ENCODE data around the gene MYLIP. TPM values are rescaled to one million over a fixed set of nuclear protein-coding genes. Genes with fewer than 3 reads are reported as not detected.
A peak's percentile ranks its signal among the peaks of the same experiment; 100 is the strongest.

The MYLIP gene
- total RNA-seq, 1 donor from 2014 or later: 81.1 TPM

DNA sequence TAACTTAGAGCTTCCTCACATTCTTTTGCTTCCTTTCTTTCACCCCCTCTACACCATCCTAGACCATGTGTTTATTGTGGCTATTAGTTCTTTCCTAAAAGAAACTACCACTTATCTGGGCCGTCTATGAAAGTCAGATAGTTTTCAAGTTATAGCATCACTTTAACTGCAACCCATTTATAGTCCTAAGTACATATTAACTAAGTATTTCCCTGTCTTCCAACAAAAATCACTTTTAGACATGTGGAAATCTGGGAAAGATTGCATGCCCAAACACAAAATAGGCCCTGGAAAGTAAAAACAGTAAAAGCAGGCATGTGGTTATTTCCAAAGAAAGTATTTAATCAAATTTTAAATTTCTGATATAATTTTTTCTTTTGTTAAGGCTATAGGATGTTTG is 5.5 kb downstream of the MYLIP start:
- no peak for DNase-seq (ENCODE audit: low spot score, unreplicated experiment)
- Mint-ChIP-seq H3K4me3 (ENCODE audit: low read depth) (peak overlapping the region; percentile 55), H3K9me3 (ENCODE audit: low read depth) (no peaks in the 10 kb centered on the region), H3K27me3 (no peaks in the 10 kb centered on the region), H3K4me1 (ENCODE audit: low read depth) (peaks cover 60% of the 10 kb centered on the region), H3K36me3 (ENCODE audit: insufficient read depth) (peaks cover 30% of the 10 kb centered on the region), H3K27ac (peak overlapping the region; percentile 41)
- TF ChIP-seq, protein P1, sequence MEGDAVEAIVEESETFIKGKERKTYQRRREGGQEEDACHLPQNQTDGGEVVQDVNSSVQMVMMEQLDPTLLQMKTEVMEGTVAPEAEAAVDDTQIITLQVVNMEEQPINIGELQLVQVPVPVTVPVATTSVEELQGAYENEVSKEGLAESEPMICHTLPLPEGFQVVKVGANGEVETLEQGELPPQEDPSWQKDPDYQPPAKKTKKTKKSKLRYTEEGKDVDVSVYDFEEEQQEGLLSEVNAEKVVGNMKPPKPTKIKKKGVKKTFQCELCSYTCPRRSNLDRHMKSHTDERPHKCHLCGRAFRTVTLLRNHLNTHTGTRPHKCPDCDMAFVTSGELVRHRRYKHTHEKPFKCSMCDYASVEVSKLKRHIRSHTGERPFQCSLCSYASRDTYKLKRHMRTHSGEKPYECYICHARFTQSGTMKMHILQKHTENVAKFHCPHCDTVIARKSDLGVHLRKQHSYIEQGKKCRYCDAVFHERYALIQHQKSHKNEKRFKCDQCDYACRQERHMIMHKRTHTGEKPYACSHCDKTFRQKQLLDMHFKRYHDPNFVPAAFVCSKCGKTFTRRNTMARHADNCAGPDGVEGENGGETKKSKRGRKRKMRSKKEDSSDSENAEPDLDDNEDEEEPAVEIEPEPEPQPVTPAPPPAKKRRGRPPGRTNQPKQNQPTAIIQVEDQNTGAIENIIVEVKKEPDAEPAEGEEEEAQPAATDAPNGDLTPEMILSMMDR (IDR thresholded peaks at IDR 0.05; ENCODE audit: unreplicated experiment): no peak

GRCh38 chr6:16135066-16135465 is 6.2 kb downstream of the MYLIP start:
- Mint-ChIP-seq H3K4me1 (ENCODE audit: low read depth) (peaks cover 58% of the 10 kb centered on the region), H3K27ac (peak overlapping the region; percentile 11), H3K27me3 (no peaks in the 10 kb centered on the region), H3K4me3 (ENCODE audit: low read depth) (peak overlapping the region; percentile 14), H3K9me3 (ENCODE audit: low read depth) (no peaks in the 10 kb centered on the region), H3K36me3 (ENCODE audit: insufficient read depth) (peaks cover 30% of the 10 kb centered on the region)
- TF ChIP-seq, protein P1 (IDR thresholded peaks at IDR 0.05; ENCODE audit: unreplicated experiment): no peak
- DNase-seq (ENCODE audit: low spot score, unreplicated experiment): no peak

DNA sequence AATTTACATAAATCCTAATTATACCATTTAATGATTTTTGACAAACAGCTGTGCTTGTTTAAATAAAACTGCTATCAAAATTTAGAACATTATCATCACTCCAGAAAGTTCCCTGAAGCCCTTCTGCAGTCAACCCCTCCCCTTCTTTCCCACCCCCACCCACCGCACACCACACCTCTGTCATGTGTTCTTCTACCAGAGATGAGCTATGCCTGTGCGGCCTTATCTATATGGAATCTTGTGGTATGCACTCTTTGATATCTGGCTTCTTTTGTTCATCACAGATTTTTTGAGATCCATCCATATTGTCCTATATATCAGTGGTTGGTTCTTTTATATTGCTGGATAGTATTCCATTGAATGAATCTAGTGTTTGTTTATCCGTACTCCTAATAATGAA is 7.2 kb downstream of the MYLIP start:
- no peaks in the 10 kb centered on the region for H3K27me3 Mint-ChIP-seq
- no peak for DNase-seq (ENCODE audit: low spot score, unreplicated experiment)
- peaks cover 35% of the 10 kb centered on the region for H3K36me3 Mint-ChIP-seq (ENCODE audit: insufficient read depth)
- no peaks in the 10 kb centered on the region for H3K9me3 Mint-ChIP-seq (ENCODE audit: low read depth)
- H3K27ac Mint-ChIP-seq: no peak overlapping the region
- peaks cover 53% of the 10 kb centered on the region for H3K4me1 Mint-ChIP-seq (ENCODE audit: low read depth)
- no peak overlapping the region for H3K4me3 Mint-ChIP-seq (ENCODE audit: low read depth)
- TF ChIP-seq, protein P1 (IDR thresholded peaks at IDR 0.05; ENCODE audit: unreplicated experiment): no peak

DNA sequence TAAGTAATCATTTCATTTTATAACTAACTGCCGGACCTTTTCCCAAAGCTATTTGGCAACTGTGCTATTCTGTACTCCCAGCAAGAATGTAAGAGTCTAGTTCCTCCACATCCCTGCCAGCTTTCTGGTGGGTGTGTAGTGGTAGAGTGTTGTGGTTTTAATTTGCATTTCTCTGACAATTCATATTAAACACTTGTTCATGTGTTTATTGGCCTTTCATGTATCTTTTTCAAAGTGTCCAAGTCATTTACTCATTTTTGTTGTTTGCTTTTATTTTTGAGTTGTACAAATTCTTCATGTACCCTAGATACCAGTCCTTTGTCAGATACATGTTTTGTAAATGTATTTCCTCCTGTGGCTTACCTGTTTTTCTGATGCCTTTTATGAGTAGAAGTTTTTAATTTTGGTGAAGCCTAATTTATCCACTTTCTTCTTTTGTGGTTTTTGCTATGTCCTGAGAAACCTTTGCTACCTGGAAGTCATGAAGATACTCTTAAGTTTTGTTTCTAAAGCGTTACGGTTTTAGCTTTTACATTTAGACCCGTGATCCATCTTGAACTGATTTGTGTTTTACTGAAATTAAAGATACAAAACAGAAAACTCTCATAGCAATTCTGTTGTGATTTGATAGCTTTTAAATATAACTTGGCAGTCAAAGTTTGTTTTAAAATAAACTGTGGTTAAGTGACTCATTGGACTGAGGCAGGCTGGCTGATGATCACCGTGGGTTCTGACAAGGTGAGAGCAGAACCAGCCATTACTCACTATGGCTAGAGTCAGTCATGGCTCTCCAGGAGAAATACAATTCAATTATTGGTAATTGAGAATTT is 8.0 kb downstream of the MYLIP start:
- peak overlapping the region; percentile 41 for H3K4me3 Mint-ChIP-seq (ENCODE audit: low read depth)
- H3K36me3 Mint-ChIP-seq (ENCODE audit: insufficient read depth): peaks cover 37% of the 10 kb centered on the region

DNA sequence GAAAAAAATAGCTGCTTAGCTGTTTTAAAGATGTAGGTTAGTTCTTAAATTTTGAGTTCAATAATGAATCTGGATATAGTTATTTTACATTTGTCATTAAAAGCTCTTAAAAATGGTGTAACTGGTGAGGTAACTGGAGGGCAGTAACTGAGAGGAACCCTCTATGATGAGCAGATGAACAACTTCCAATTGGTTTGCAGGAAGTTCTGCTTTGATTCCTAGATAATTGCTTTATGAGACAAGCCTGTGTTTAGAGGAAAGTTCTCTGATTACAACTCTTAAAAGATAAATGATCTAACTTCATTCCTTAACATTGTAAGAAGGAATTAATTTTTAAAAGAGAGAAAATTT is 8.5 kb downstream of the MYLIP start:
- Mint-ChIP-seq H3K27me3 (no peaks in the 10 kb centered on the region), H3K27ac (no peak overlapping the region), H3K4me3 (ENCODE audit: low read depth) (no peak overlapping the region), H3K4me1 (ENCODE audit: low read depth) (peaks cover 43% of the 10 kb centered on the region), H3K9me3 (ENCODE audit: low read depth) (no peaks in the 10 kb centered on the region), H3K36me3 (ENCODE audit: insufficient read depth) (peaks cover 41% of the 10 kb centered on the region)
- TF ChIP-seq, protein P1 (IDR thresholded peaks at IDR 0.05; ENCODE audit: unreplicated experiment): no peak
- no peak for DNase-seq (ENCODE audit: low spot score, unreplicated experiment)

More for the DNA sequence above, 8.0 kb downstream of the MYLIP start:
- H3K4me1 Mint-ChIP-seq (ENCODE audit: low read depth): peaks cover 48% of the 10 kb centered on the region
- no peaks in the 10 kb centered on the region for H3K9me3 Mint-ChIP-seq (ENCODE audit: low read depth)
- no peak for DNase-seq (ENCODE audit: low spot score, unreplicated experiment)
- no peak overlapping the region for H3K27ac Mint-ChIP-seq
- TF ChIP-seq, protein P1 (IDR thresholded peaks at IDR 0.05; ENCODE audit: unreplicated experiment): no peak
- H3K27me3 Mint-ChIP-seq: no peaks in the 10 kb centered on the region
